Neutrophil (primary cell): ENCODE measurements around the gene YOD1.
A peak's percentile ranks its signal among the peaks of the same experiment; 100 is the strongest.

ENCODE experiments used
- H3K27ac ChIP-seq: fragments of 200-600 bp; sonication (generic); 2 replicates; pipeline ENCODE4 v1.5.1; 2016; ENCODE audit warnings: mild to moderate bottlenecking, moderate library complexity
- H3K27me3 ChIP-seq: fragments of 200-600 bp; sonication (generic); 2 replicates; pipeline ENCODE4 v1.6.0; 2016; ENCODE audit warnings: mild to moderate bottlenecking
- H3K36me3 ChIP-seq: fragments of 200-600 bp; sonication (generic); 2 replicates; pipeline ENCODE4 v1.5.1; 2017
- H3K4me1 ChIP-seq, 2 experiments: fragments of 200-600 bp in 1 of 2; sonication (generic) in 1 of 2; 1 replicate in 1 of 2; 2 replicates in 1 of 2; pipeline versions ENCODE4 v1.5.1 to v1.6.1; 2013 to 2016; ENCODE audit warnings: low read depth in 1 of 2, low read length in 1 of 2, mild to moderate bottlenecking in 1 of 2, moderate library complexity in 1 of 2; ENCODE audit not compliant: control insufficient read depth in 1 of 2, insufficient read depth in 1 of 2
- H3K4me3 ChIP-seq, 2 experiments: fragments of 200-600 bp in 1 of 2; sonication (generic) in 1 of 2; 1 replicate in 1 of 2; 2 replicates in 1 of 2; pipeline ENCODE4 v1.5.1; 2013 to 2016; ENCODE audit warnings: low read depth in 1 of 2, low read length in 1 of 2, mild to moderate bottlenecking in 1 of 2, moderate library complexity in 1 of 2
- H3K9me3 ChIP-seq: fragments of 200-600 bp; sonication (generic); 2 replicates; pipeline ENCODE4 v1.5.1; 2016
- TF ChIP-seq, protein P1 (sequence below): fragments of 200-600 bp; sonication (generic); IDR thresholded peaks from 2 replicates; pipeline ENCODE4 v1.5.1; 2016; ENCODE audit warnings: antibody characterized with exemption

The YOD1 gene

GRCh38 chr1:207081806-207082205, 30.8 kb upstream of the YOD1 start:
- TF ChIP-seq, protein P1, sequence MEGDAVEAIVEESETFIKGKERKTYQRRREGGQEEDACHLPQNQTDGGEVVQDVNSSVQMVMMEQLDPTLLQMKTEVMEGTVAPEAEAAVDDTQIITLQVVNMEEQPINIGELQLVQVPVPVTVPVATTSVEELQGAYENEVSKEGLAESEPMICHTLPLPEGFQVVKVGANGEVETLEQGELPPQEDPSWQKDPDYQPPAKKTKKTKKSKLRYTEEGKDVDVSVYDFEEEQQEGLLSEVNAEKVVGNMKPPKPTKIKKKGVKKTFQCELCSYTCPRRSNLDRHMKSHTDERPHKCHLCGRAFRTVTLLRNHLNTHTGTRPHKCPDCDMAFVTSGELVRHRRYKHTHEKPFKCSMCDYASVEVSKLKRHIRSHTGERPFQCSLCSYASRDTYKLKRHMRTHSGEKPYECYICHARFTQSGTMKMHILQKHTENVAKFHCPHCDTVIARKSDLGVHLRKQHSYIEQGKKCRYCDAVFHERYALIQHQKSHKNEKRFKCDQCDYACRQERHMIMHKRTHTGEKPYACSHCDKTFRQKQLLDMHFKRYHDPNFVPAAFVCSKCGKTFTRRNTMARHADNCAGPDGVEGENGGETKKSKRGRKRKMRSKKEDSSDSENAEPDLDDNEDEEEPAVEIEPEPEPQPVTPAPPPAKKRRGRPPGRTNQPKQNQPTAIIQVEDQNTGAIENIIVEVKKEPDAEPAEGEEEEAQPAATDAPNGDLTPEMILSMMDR: no peak
- Histone ChIP-seq H3K4me3 (no peak overlapping the region), H3K36me3 (peaks cover 34% of the 10 kb centered on the region), H3K27me3 (peaks cover 12% of the 10 kb centered on the region), H3K9me3 (no peaks in the 10 kb centered on the region), H3K4me1 (peaks cover 16 to 20% of the 10 kb centered on the region in 2 experiments), H3K27ac (no peak overlapping the region)

DNA sequence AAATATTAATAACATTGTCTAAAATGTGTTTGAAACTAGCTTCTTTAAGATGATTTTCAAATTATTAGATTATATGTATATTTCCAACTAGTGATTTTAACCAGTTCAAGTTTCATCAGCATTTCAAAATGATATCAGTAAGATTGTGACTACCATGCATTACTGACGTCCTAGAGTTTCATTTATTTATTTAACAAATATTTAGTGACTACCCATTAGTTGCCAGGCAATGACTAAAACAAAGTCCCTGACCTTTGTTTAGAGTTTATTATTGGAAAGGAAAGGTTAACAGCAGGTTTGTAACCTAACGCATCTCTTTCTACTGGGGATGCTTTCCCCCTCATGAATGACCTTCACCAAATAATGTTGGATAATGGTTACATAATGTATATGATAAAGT, 30.1 kb upstream of the YOD1 start:
- H3K4me3 ChIP-seq: no peak overlapping the region
- peaks cover 40% of the 10 kb centered on the region for H3K36me3 ChIP-seq
- H3K27me3 ChIP-seq: peaks cover 12% of the 10 kb centered on the region
- H3K9me3 ChIP-seq: no peaks in the 10 kb centered on the region
- peaks cover 19 to 20% of the 10 kb centered on the region in 2 experiments for H3K4me1 ChIP-seq
- TF ChIP-seq, protein P1: no peak
- no peak overlapping the region for H3K27ac ChIP-seq

DNA sequence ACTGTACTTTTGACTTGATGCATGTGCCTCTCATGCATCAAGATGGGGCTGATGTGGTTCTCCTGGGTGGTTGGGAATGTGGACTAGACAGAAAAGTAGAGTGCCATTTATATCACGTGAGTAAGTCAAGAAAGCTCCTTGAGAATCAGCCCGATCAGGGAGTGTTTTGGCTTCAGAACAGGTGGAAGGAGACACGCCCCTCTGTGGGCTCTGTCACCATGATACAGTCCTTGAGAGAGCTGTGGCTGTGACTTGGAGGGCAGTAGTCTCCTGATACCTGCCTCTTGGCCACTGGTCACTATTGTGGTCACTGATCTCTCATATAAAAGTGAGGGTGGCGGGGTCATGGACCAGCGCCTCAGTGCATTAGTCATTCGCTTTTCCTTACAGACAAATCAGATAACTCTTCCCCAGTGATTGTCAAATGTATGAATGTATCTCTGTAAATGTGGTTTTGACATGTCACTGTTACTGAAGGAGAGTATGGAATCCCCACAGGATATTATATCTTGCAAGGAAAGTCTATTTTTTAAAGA, 28.8 kb upstream of the YOD1 start:
- peaks cover 48% of the 10 kb centered on the region for H3K36me3 ChIP-seq
- TF ChIP-seq, protein P1: no peak
- peak overlapping the region; percentile 35 for H3K27ac ChIP-seq
- peaks cover 12% of the 10 kb centered on the region for H3K27me3 ChIP-seq
- H3K9me3 ChIP-seq: no peaks in the 10 kb centered on the region
- H3K4me3 ChIP-seq: no peak overlapping the region
- peaks cover 28 to 29% of the 10 kb centered on the region in 2 experiments for H3K4me1 ChIP-seq

GRCh38 chr1:207078578-207079132, 27.6 kb upstream of the YOD1 start:
- Histone ChIP-seq H3K27me3 (peaks cover 5% of the 10 kb centered on the region), H3K27ac (peak overlapping the region; percentile 48), H3K4me1 (peaks cover 39 to 40% of the 10 kb centered on the region in 2 experiments), H3K36me3 (peaks cover 60% of the 10 kb centered on the region), H3K4me3 (no peak overlapping the region), H3K9me3 (no peaks in the 10 kb centered on the region)
- TF ChIP-seq, protein P1: no peak

- H3K27me3 ChIP-seq: no peaks in the 10 kb centered on the region
- H3K27ac ChIP-seq: peak overlapping the region; percentile 48
- TF ChIP-seq, protein P1: peak; percentile 86
- peaks cover 48 to 50% of the 10 kb centered on the region in 2 experiments for H3K4me1 ChIP-seq
- H3K9me3 ChIP-seq: no peaks in the 10 kb centered on the region
- H3K36me3 ChIP-seq: peaks cover 68% of the 10 kb centered on the region
- no peak overlapping the region for H3K4me3 ChIP-seq
These were observed 26.7 kb upstream of the YOD1 start for GRCh38 chr1:207077470-207078377.
